ENCODE data around the gene HLA-E.
"Not testable (repeated sequence)": the region's sequence is repeated elsewhere in the genome, so short reads cannot be mapped to it uniquely, and the experiment has no call there.

Gene HLA-E

GRCh38 chr6:30462482-30462881 is 26.8 kb upstream of the HLA-E start:
- Histone ChIP-seq H3K27ac (ENCODE audit: insufficient read depth in 1 of 2, low read depth in 1 of 2, low read length in 2 of 2, poor library complexity in 1 of 2, severe bottlenecking in 2 of 2) (no peak overlapping the region), H3K4me1 (ENCODE audit: control extremely low read depth in 1 of 4, control insufficient read depth in 4 of 4, insufficient read depth in 4 of 4, low read length in 3 of 4) (peaks cover 7 to 29% (median 22%) of the 10 kb centered on the region in 4 experiments), H3K36me3 (ENCODE audit: control insufficient read depth in 4 of 4, insufficient read depth in 4 of 4, low read length in 3 of 4) (peaks cover 0 to 2% (median 0%) of the 10 kb centered on the region in 4 experiments), H3K27me3 (replicated peaks in 2 of 5; ENCODE audit: control insufficient read depth in 4 of 5, insufficient read depth in 5 of 5, low read length in 4 of 5) (peaks cover 46 to 100% (median 74%) of the 10 kb centered on the region in 5 experiments), H3K4me3 (ENCODE audit: control insufficient read depth in 1 of 7, extremely low read depth in 1 of 7, insufficient read depth in 4 of 7, low read depth in 2 of 7, low read length in 6 of 7) (no peak overlapping the region), H3K9me3 (ENCODE audit: control extremely low read depth in 1 of 5, control insufficient read depth in 4 of 5, insufficient read depth in 2 of 5, low read depth in 1 of 5, low read length in 4 of 5) (peaks cover 4 to 31% (median 17%) of the 10 kb centered on the region in 5 experiments)
- 44% methylated on average over 7 of the region's 7 CpGs for WGBS (ENCODE audit: insufficient coverage)
- ChIA-PET CTCF (no interaction called here), POLR2A (no interaction called here)
- DNase-seq = no peak

- Histone ChIP-seq H3K4me1 (ENCODE audit: control extremely low read depth in 1 of 4, control insufficient read depth in 4 of 4, insufficient read depth in 4 of 4, low read length in 3 of 4) (peaks cover 7 to 29% (median 22%) of the 10 kb centered on the region in 4 experiments), H3K4me3 (ENCODE audit: control insufficient read depth in 1 of 7, extremely low read depth in 1 of 7, insufficient read depth in 4 of 7, low read depth in 2 of 7, low read length in 6 of 7) (peak overlapping the region in 1 of 7 experiments; percentile 14), H3K27me3 (replicated peaks in 2 of 5; ENCODE audit: control insufficient read depth in 4 of 5, insufficient read depth in 5 of 5, low read length in 4 of 5) (peaks cover 47 to 98% (median 72%) of the 10 kb centered on the region in 5 experiments), H3K36me3 (ENCODE audit: control insufficient read depth in 4 of 4, insufficient read depth in 4 of 4, low read length in 3 of 4) (peaks cover 0 to 2% (median 0%) of the 10 kb centered on the region in 4 experiments), H3K27ac (ENCODE audit: insufficient read depth in 1 of 2, low read depth in 1 of 2, low read length in 2 of 2, poor library complexity in 1 of 2, severe bottlenecking in 2 of 2) (no peak overlapping the region), H3K9me3 (ENCODE audit: control extremely low read depth in 1 of 5, control insufficient read depth in 4 of 5, insufficient read depth in 2 of 5, low read depth in 1 of 5, low read length in 4 of 5) (peaks cover 4 to 27% (median 17%) of the 10 kb centered on the region in 5 experiments)
- 23% methylated on average over 3 of the region's 9 CpGs for WGBS (ENCODE audit: insufficient coverage)
- POLR2A ChIA-PET = interaction anchor here (1.3 kb wide), 1 partner anchor 12 kb away, joined by 4 read pairs; no protein-coding TSS in a partner anchor
- DNase-seq = no peak
- CTCF ChIA-PET = interaction anchor here (0.5 to 2.8 kb wide), 8 partner anchors 9 to 528 kb away, joined by 3 to 10 read pairs (median 3); no protein-coding TSS in a partner anchor
These were observed 26.1 kb upstream of the HLA-E start for GRCh38 chr6:30463242-30463641.

GRCh38 chr6:30463651-30464618 is 25.4 kb upstream of the HLA-E start:
- Histone ChIP-seq H3K4me1 (ENCODE audit: control extremely low read depth in 1 of 4, control insufficient read depth in 4 of 4, insufficient read depth in 4 of 4, low read length in 3 of 4) (peaks cover 7 to 29% (median 22%) of the 10 kb centered on the region in 4 experiments), H3K4me3 (ENCODE audit: control insufficient read depth in 1 of 7, extremely low read depth in 1 of 7, insufficient read depth in 4 of 7, low read depth in 2 of 7, low read length in 6 of 7) (peak overlapping the region in 1 of 7 experiments; percentile 14), H3K27me3 (replicated peaks in 2 of 5; ENCODE audit: control insufficient read depth in 4 of 5, insufficient read depth in 5 of 5, low read length in 4 of 5) (peaks cover 44 to 96% (median 70%) of the 10 kb centered on the region in 5 experiments), H3K9me3 (ENCODE audit: control extremely low read depth in 1 of 5, control insufficient read depth in 4 of 5, insufficient read depth in 2 of 5, low read depth in 1 of 5, low read length in 4 of 5) (peaks cover 4 to 22% (median 13%) of the 10 kb centered on the region in 5 experiments), H3K27ac (ENCODE audit: insufficient read depth in 1 of 2, low read depth in 1 of 2, low read length in 2 of 2, poor library complexity in 1 of 2, severe bottlenecking in 2 of 2) (no peak overlapping the region), H3K36me3 (ENCODE audit: control insufficient read depth in 4 of 4, insufficient read depth in 4 of 4, low read length in 3 of 4) (peaks cover 0 to 2% (median 0%) of the 10 kb centered on the region in 4 experiments)
- 15% methylated on average over 63 of the region's 64 CpGs for WGBS (ENCODE audit: insufficient coverage)
- POLR2A ChIA-PET = interaction anchor here (1.3 kb wide), 1 partner anchor 13 kb away, joined by 4 read pairs; no protein-coding TSS in a partner anchor
- CTCF ChIA-PET = interaction anchor here (0.5 to 2.8 kb wide), 9 partner anchors 8 to 527 kb away, joined by 3 to 10 read pairs (median 3); no protein-coding TSS in a partner anchor
- peak; percentile 92 to 94 (median 94) for DNase-seq

- no peaks in the 10 kb centered on the region for H3K36me3 ChIP-seq (ENCODE audit: control insufficient read depth in 4 of 4, insufficient read depth in 4 of 4, low read length in 3 of 4)
- ChIA-PET POLR2A (interaction anchor here (0.7 to 1.2 kb wide), 2 partner anchors 14 to 302 kb away, joined by 3 to 4 read pairs; no protein-coding TSS in a partner anchor), CTCF (interaction anchor here (0.7 to 2.8 kb wide), 7 partner anchors 10 to 132 kb away, joined by 3 to 10 read pairs (median 4); no protein-coding TSS in a partner anchor)
- no peak overlapping the region for H3K27ac ChIP-seq (ENCODE audit: insufficient read depth in 1 of 2, low read depth in 1 of 2, low read length in 2 of 2, poor library complexity in 1 of 2, severe bottlenecking in 2 of 2)
- DNase-seq = no peak
- peaks cover 1 to 5% (median 2%) of the 10 kb centered on the region in 5 experiments for H3K9me3 ChIP-seq (ENCODE audit: control extremely low read depth in 1 of 5, control insufficient read depth in 4 of 5, insufficient read depth in 2 of 5, low read depth in 1 of 5, low read length in 4 of 5)
- H3K4me3 ChIP-seq (ENCODE audit: control insufficient read depth in 1 of 7, extremely low read depth in 1 of 7, insufficient read depth in 4 of 7, low read depth in 2 of 7, low read length in 6 of 7) = no peak overlapping the region
- peaks cover 48 to 96% (median 73%) of the 10 kb centered on the region in 5 experiments for H3K27me3 ChIP-seq (replicated peaks in 2 of 5; ENCODE audit: control insufficient read depth in 4 of 5, insufficient read depth in 5 of 5, low read length in 4 of 5)
- peaks cover 7 to 29% (median 22%) of the 10 kb centered on the region in 4 experiments for H3K4me1 ChIP-seq (ENCODE audit: control extremely low read depth in 1 of 4, control insufficient read depth in 4 of 4, insufficient read depth in 4 of 4, low read length in 3 of 4)
- WGBS (ENCODE audit: insufficient coverage) = 28% methylated on average over 6 of the region's 13 CpGs
These were observed 23.6 kb upstream of the HLA-E start for GRCh38 chr6:30465595-30466306.

- H3K4me3 ChIP-seq (ENCODE audit: control insufficient read depth in 1 of 7, extremely low read depth in 1 of 7, insufficient read depth in 4 of 7, low read depth in 2 of 7, low read length in 6 of 7) = no peak overlapping the region
- H3K36me3 ChIP-seq (ENCODE audit: control insufficient read depth in 4 of 4, insufficient read depth in 4 of 4, low read length in 3 of 4) = no peaks in the 10 kb centered on the region
- H3K9me3 ChIP-seq (ENCODE audit: control extremely low read depth in 1 of 5, control insufficient read depth in 4 of 5, insufficient read depth in 2 of 5, low read depth in 1 of 5, low read length in 4 of 5) = peaks cover 0 to 21% (median 12%) of the 10 kb centered on the region in 5 experiments
- no peak overlapping the region for H3K27ac ChIP-seq (ENCODE audit: insufficient read depth in 1 of 2, low read depth in 1 of 2, low read length in 2 of 2, poor library complexity in 1 of 2, severe bottlenecking in 2 of 2)
- ChIA-PET CTCF (interaction anchor here (1.1 to 3.4 kb wide), 5 partner anchors 11 to 126 kb away, joined by 3 to 14 read pairs (median 5); no protein-coding TSS in a partner anchor), POLR2A (no interaction called here)
- no peak for DNase-seq
- peaks cover 26 to 75% (median 37%) of the 10 kb centered on the region in 5 experiments for H3K27me3 ChIP-seq (replicated peaks in 2 of 5; ENCODE audit: control insufficient read depth in 4 of 5, insufficient read depth in 5 of 5, low read length in 4 of 5)
- WGBS (ENCODE audit: insufficient coverage) = no CpG with 5 or more reads among the region's 1 CpG
- H3K4me1 ChIP-seq (ENCODE audit: control extremely low read depth in 1 of 4, control insufficient read depth in 4 of 4, insufficient read depth in 4 of 4, low read length in 3 of 4) = peaks cover 0 to 9% (median 6%) of the 10 kb centered on the region in 4 experiments
These were observed 18.3 kb upstream of the HLA-E start for GRCh38 chr6:30470968-30471367.

- H3K36me3 ChIP-seq (ENCODE audit: control insufficient read depth in 4 of 4, insufficient read depth in 4 of 4, low read length in 3 of 4); POLR2A ChIA-PET; CTCF ChIA-PET; H3K4me3 ChIP-seq (ENCODE audit: control insufficient read depth in 1 of 7, extremely low read depth in 1 of 7, insufficient read depth in 4 of 7, low read depth in 2 of 7, low read length in 6 of 7); H3K27ac ChIP-seq (ENCODE audit: insufficient read depth in 1 of 2, low read depth in 1 of 2, low read length in 2 of 2, poor library complexity in 1 of 2, severe bottlenecking in 2 of 2); DNase-seq; H3K4me1 ChIP-seq (ENCODE audit: control extremely low read depth in 1 of 4, control insufficient read depth in 4 of 4, insufficient read depth in 4 of 4, low read length in 3 of 4): not testable (repeated sequence)
- peaks cover 6 to 76% (median 24%) of the 10 kb centered on the region in 5 experiments for H3K27me3 ChIP-seq (replicated peaks in 2 of 5; ENCODE audit: control insufficient read depth in 4 of 5, insufficient read depth in 5 of 5, low read length in 4 of 5)
- H3K9me3 ChIP-seq (ENCODE audit: control extremely low read depth in 1 of 5, control insufficient read depth in 4 of 5, insufficient read depth in 2 of 5, low read depth in 1 of 5, low read length in 4 of 5) = peaks cover 0 to 21% (median 9%) of the 10 kb centered on the region in 5 experiments
- WGBS (ENCODE audit: insufficient coverage) = 87% methylated on average over 4 of the region's 26 CpGs
These were observed 14.2 kb upstream of the HLA-E start for GRCh38 chr6:30475116-30475515.

All from common myeloid progenitor, CD34-positive (primary cell).